HepG2 (cell line): ENCODE results near the gene DNPEP. TPM values are rescaled to one million over a fixed set of nuclear protein-coding genes. Genes with fewer than 3 reads are reported as not detected.

ENCODE experiments used
- ATF1 ChIP-seq: IDR thresholded peaks from 2 replicates; pipeline ENCODE4 v1.6.1; 2016; ENCODE audit warnings: mild to moderate bottlenecking, control low read depth
- HOXA5 ChIP-seq: sonication (generic); formaldehyde crosslinking; IDR thresholded peaks from 2 replicates; pipeline ENCODE4 v1.4.0; 2020; ENCODE audit warnings: missing genetic modification reagents
- NAIF1 ChIP-seq: sonication (generic); formaldehyde crosslinking; IDR thresholded peaks from 2 replicates; pipeline ENCODE4 v1.5.0; 2020; ENCODE audit warnings: mild to moderate bottlenecking, missing genetic modification reagents, borderline replicate concordance
- PRDM15 ChIP-seq: sonication (generic); formaldehyde crosslinking; IDR thresholded peaks from 2 replicates; pipeline ENCODE4 v1.4.0; 2020; ENCODE audit warnings: missing genetic modification reagents
- TRAFD1 ChIP-seq: sonication (generic); formaldehyde crosslinking; IDR thresholded peaks from 2 replicates; pipeline ENCODE4 v1.5.1; 2020; ENCODE audit warnings: missing genetic modification reagents, mild to moderate bottlenecking, borderline replicate concordance
- U2AF2 ChIP-seq: fragments of 200-400 bp; formaldehyde crosslinking; IDR thresholded peaks from 2 replicates; pipeline ENCODE4 v1.6.1; 2017; ENCODE audit warnings: low read depth, mild to moderate bottlenecking, low read length
- ZNF207 ChIP-seq: fragments of 450-650 bp; IDR thresholded peaks from 2 replicates; pipeline ENCODE4 v1.6.1; 2016; ENCODE audit warnings: antibody characterized with exemption, borderline replicate concordance
- ZNF781 ChIP-seq: sonication (generic); formaldehyde crosslinking; IDR thresholded peaks from 2 replicates; pipeline ENCODE4 v1.5.1; 2020; ENCODE audit warnings: borderline replicate concordance, mild to moderate bottlenecking, missing genetic modification reagents; ENCODE audit errors: not compliant biosample characterization
- polyA plus RNA-seq, 8 experiments: library from polyadenylated mRNA; depleted of rRNA in 3 of 8; stranded (reverse) in 7 of 8; unstranded in 1 of 8; fragments of >200 nt; fragmentation: Illumina TruSeq in 4 of 8; extraction: Trizol in 4 of 8; gene quantifications; 2 replicates each; pipeline versions ENCODE4 v1.2.1 to v1.2.3, GENCODE V29; 2011 to 2016; ENCODE audit warnings: low read depth in 4 of 8, missing spikeins in 1 of 8, mixed read lengths in 1 of 8; ENCODE audit not compliant: insufficient read depth in 1 of 8
- total RNA-seq, 5 experiments: library from RNA; depleted of rRNA; stranded (reverse); fragments of >200 nt; fragmentation: Illumina TruSeq; extraction: Trizol; gene quantifications; 2 replicates each; pipeline ENCODE4 v1.2.3, GENCODE V29; 2016; ENCODE audit warnings: low read depth in 1 of 5
- TF ChIP-seq, protein P1 (sequence below): sonication (generic); formaldehyde crosslinking; IDR thresholded peaks from 2 replicates; pipeline ENCODE4 v1.4.0; 2020; ENCODE audit warnings: mild to moderate bottlenecking, missing genetic modification reagents
- TF ChIP-seq, protein P2 (sequence below): sonication (generic); formaldehyde crosslinking; IDR thresholded peaks from 2 replicates; pipeline ENCODE4 v1.9.0; 2021; ENCODE audit warnings: missing genetic modification reagents, borderline replicate concordance
- TF ChIP-seq, protein P3 (sequence below): sonication (generic); formaldehyde crosslinking; IDR thresholded peaks from 2 replicates; pipeline ENCODE4 v1.5.1; 2020; ENCODE audit warnings: mild to moderate bottlenecking, missing genetic modification reagents

DNPEP gene
- total and polyA plus RNA-seq, 2 of the 13 experiments (the other 11 are each of a cell fraction or from before 2014, with no cell fraction given) = 104 to 109 TPM

GRCh38 chr2:219388121-219388906, 602 bp upstream of the DNPEP start (continued):
- TF ChIP-seq, protein P1, sequence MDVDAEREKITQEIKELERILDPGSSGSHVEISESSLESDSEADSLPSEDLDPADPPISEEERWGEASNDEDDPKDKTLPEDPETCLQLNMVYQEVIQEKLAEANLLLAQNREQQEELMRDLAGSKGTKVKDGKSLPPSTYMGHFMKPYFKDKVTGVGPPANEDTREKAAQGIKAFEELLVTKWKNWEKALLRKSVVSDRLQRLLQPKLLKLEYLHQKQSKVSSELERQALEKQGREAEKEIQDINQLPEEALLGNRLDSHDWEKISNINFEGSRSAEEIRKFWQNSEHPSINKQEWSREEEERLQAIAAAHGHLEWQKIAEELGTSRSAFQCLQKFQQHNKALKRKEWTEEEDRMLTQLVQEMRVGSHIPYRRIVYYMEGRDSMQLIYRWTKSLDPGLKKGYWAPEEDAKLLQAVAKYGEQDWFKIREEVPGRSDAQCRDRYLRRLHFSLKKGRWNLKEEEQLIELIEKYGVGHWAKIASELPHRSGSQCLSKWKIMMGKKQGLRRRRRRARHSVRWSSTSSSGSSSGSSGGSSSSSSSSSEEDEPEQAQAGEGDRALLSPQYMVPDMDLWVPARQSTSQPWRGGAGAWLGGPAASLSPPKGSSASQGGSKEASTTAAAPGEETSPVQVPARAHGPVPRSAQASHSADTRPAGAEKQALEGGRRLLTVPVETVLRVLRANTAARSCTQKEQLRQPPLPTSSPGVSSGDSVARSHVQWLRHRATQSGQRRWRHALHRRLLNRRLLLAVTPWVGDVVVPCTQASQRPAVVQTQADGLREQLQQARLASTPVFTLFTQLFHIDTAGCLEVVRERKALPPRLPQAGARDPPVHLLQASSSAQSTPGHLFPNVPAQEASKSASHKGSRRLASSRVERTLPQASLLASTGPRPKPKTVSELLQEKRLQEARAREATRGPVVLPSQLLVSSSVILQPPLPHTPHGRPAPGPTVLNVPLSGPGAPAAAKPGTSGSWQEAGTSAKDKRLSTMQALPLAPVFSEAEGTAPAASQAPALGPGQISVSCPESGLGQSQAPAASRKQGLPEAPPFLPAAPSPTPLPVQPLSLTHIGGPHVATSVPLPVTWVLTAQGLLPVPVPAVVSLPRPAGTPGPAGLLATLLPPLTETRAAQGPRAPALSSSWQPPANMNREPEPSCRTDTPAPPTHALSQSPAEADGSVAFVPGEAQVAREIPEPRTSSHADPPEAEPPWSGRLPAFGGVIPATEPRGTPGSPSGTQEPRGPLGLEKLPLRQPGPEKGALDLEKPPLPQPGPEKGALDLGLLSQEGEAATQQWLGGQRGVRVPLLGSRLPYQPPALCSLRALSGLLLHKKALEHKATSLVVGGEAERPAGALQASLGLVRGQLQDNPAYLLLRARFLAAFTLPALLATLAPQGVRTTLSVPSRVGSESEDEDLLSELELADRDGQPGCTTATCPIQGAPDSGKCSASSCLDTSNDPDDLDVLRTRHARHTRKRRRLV = no peak
- TF ChIP-seq ZNF207 = no peak
- no peak for TF ChIP-seq NAIF1 (CRISPR knock-in tag)
- TF ChIP-seq HOXA5 (CRISPR knock-in tag) = no peak
- TF ChIP-seq, protein P2, sequence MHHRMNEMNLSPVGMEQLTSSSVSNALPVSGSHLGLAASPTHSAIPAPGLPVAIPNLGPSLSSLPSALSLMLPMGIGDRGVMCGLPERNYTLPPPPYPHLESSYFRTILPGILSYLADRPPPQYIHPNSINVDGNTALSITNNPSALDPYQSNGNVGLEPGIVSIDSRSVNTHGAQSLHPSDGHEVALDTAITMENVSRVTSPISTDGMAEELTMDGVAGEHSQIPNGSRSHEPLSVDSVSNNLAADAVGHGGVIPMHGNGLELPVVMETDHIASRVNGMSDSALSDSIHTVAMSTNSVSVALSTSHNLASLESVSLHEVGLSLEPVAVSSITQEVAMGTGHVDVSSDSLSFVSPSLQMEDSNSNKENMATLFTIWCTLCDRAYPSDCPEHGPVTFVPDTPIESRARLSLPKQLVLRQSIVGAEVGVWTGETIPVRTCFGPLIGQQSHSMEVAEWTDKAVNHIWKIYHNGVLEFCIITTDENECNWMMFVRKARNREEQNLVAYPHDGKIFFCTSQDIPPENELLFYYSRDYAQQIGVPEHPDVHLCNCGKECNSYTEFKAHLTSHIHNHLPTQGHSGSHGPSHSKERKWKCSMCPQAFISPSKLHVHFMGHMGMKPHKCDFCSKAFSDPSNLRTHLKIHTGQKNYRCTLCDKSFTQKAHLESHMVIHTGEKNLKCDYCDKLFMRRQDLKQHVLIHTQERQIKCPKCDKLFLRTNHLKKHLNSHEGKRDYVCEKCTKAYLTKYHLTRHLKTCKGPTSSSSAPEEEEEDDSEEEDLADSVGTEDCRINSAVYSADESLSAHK (CRISPR knock-in tag) = no peak
- TF ChIP-seq TRAFD1 (CRISPR knock-in tag) = no peak
- no peak for TF ChIP-seq ZNF781 (CRISPR knock-in tag)
- no peak for TF ChIP-seq U2AF2
- no peak for TF ChIP-seq ATF1 (CRISPR knock-in tag)
- TF ChIP-seq, protein P3, sequence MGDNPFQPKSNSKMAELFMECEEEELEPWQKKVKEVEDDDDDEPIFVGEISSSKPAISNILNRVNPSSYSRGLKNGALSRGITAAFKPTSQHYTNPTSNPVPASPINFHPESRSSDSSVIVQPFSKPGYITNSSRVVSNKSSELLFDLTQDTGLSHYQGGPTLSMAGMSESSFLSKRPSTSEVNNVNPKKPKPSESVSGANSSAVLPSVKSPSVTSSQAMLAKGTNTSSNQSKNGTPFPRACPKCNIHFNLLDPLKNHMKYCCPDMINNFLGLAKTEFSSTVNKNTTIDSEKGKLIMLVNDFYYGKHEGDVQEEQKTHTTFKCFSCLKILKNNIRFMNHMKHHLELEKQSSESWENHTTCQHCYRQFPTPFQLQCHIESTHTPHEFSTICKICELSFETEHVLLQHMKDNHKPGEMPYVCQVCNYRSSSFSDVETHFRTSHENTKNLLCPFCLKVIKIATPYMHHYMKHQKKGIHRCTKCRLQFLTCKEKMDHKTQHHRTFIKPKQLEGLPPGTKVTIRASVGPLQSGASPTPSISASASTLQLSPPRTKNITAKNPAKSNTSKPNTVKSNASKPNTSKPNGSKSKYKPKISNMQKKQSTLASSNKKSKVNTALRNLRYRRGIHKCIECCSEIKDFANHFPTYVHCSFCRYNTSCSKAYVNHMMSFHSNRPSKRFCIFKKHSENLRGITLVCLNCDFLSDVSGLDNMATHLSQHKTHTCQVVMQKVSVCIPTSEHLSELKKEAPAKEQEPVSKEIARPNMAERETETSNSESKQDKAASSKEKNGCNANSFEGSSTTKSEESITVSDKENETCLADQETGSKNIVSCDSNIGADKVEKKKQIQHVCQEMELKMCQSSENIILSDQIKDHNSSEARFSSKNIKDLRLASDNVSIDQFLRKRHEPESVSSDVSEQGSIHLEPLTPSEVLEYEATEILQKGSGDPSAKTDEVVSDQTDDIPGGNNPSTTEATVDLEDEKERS = no peak
- TF ChIP-seq PRDM15 = no peak
